ENCODE data around the gene SRXN1. TPM values are rescaled to one million over a fixed set of nuclear protein-coding genes. Genes with fewer than 3 reads are reported as not detected.

Gene SRXN1
- polyA plus RNA-seq, 1 experiment: 64.6 TPM

- ChIA-PET POLR2A (no interaction called here), CTCF (interaction anchor here (0.6 to 5.9 kb wide), 5 partner anchors 17 to 294 kb away, joined by 3 to 60 read pairs (median 25); no protein-coding TSS in a partner anchor)
- Histone ChIP-seq H3K27me3 (ENCODE audit: control insufficient read depth, insufficient read depth, low read length) (no peaks in the 10 kb centered on the region), H3K27ac (ENCODE audit: low read depth, low read length) (no peak overlapping the region), H3K9me3 (ENCODE audit: control insufficient read depth, insufficient read depth, low read length) (peaks cover 4% of the 10 kb centered on the region), H3K4me3 (ENCODE audit: low read depth, low read length) (no peak overlapping the region)
- no peak for DNase-seq (ENCODE audit: low read depth, low spot score)
- no peak for TF ChIP-seq CTCF (IDR thresholded peaks at IDR 0.05; ENCODE audit: low read depth, low read length)
Observed at GRCh38 chr20:647479-648019, 5.5 kb downstream of the SRXN1 start.

DNA sequence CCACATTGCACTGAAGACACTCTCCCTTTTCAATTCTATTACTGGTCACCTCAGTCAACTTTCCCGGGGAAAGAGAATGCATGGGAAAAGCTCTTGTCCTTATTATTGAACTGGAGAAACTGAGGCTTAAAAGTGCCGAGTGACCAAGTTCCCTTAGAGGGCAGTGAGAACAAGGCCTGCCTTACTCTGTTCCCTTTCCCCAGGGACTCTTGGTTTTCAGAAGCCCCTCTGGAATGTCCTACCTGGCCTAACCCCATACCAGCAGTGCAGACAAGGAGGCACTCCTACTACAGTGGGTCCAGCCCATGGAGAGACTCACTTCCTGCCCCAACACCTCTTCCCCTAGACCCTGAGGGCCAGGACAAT lies 6.1 kb downstream of the SRXN1 start:
- CTCF ChIA-PET: interaction anchor here (0.6 to 5.9 kb wide), 11 partner anchors 8 to 293 kb away, joined by 3 to 60 read pairs (median 10); no protein-coding TSS in a partner anchor
- Histone ChIP-seq H3K27me3 (ENCODE audit: control insufficient read depth, insufficient read depth, low read length) (no peaks in the 10 kb centered on the region), H3K9me3 (ENCODE audit: control insufficient read depth, insufficient read depth, low read length) (peaks cover 4% of the 10 kb centered on the region), H3K27ac (ENCODE audit: low read depth, low read length) (no peak overlapping the region), H3K4me3 (ENCODE audit: low read depth, low read length) (no peak overlapping the region)
- POLR2A ChIA-PET: no interaction called here
- no peak for DNase-seq (ENCODE audit: low read depth, low spot score)
- no peak for TF ChIP-seq CTCF (IDR thresholded peaks at IDR 0.05; ENCODE audit: low read depth, low read length)

- Histone ChIP-seq H3K27me3 (ENCODE audit: control insufficient read depth, insufficient read depth, low read length) (no peaks in the 10 kb centered on the region), H3K27ac (ENCODE audit: low read depth, low read length) (no peak overlapping the region), H3K4me3 (ENCODE audit: low read depth, low read length) (no peak overlapping the region), H3K9me3 (ENCODE audit: control insufficient read depth, insufficient read depth, low read length) (peaks cover 4% of the 10 kb centered on the region)
- POLR2A ChIA-PET: no interaction called here
- CTCF ChIA-PET: interaction anchor here (0.6 to 5.9 kb wide), 37 partner anchors 9 to 338 kb away, joined by 3 to 60 read pairs (median 5); no protein-coding TSS in a partner anchor
- no peak for TF ChIP-seq CTCF (IDR thresholded peaks at IDR 0.05; ENCODE audit: low read depth, low read length)
- DNase-seq (ENCODE audit: low read depth, low spot score): no peak
Observed at GRCh38 chr20:646107-646867, 6.7 kb downstream of the SRXN1 start.

GRCh38 chr20:645318-646106 lies 7.5 kb downstream of the SRXN1 start:
- peak; percentile 96 for TF ChIP-seq CTCF (IDR thresholded peaks at IDR 0.05; ENCODE audit: low read depth, low read length)
- ChIA-PET CTCF (interaction anchor here (0.6 to 5.9 kb wide), 43 partner anchors 8 to 337 kb away, joined by 3 to 60 read pairs (median 5); no protein-coding TSS in a partner anchor), POLR2A (interaction anchor here (0.7 to 1.0 kb wide), 2 partner anchors 68 to 102 kb away, joined by 3 to 4 read pairs; partner anchors contain the start of gene CSNK2A1)
- Histone ChIP-seq H3K9me3 (ENCODE audit: control insufficient read depth, insufficient read depth, low read length) (peaks cover 4% of the 10 kb centered on the region), H3K27me3 (ENCODE audit: control insufficient read depth, insufficient read depth, low read length) (peaks cover 5% of the 10 kb centered on the region), H3K27ac (ENCODE audit: low read depth, low read length) (no peak overlapping the region), H3K4me3 (ENCODE audit: low read depth, low read length) (no peak overlapping the region)
- DNase-seq (ENCODE audit: low read depth, low spot score): peak; percentile 23

Data from AG04450 (cell line).